ENCODE results near the gene ITGA5.

Gene ITGA5

DNA sequence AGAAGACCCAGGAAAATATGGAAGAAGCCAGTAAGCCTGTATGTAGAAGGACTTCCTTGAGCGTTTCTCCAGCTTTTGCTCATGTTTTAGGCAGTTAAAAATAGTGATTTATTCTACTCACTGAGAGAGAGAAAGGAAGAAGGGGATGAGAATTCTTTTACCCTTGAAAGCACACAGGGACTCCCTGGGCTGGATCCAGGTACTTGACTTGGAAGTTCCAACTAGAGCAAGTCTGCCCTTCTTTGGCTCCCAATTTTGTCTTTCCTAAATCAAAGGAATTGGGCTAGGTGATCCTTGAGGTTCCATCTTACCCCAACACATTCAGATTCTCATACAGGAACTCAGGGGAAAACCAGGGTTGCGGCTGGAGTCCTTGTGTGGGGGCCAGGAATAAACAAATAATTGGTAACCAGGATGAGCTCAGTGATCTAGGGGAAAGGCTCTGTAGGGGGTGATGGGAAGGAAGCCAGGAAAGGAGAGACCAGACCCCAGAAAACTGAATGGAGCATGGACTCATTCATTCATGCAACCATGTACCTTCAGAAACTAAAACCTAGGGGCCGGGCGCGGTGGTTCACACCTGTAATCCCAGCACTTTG is 11.5 kb upstream of the ITGA5 start:
- FAIRE-seq: no peak

DNA sequence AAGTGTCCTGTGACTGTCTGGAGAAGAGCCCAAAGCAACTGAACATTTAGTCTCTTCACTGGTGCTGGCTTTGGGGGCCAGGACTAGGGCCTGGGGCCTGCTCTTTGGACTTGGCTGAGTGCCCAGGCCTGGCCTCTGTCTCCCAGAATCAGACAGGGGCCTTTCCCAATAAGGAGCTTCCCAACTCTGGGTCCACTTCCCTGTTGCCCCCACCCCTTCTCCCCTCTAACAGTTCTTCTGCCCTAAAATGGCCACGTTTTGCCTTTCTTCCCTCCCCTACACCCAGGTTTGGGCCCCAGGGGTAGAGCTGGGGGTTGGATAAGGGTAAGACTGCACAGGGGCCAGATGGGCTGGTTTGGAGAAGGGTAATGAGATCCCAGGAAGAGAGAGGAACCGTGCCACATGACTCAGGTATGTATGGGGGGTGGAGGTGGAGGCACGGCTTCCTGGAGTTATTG is 10.0 kb upstream of the ITGA5 start:
- no peak for FAIRE-seq

DNA sequence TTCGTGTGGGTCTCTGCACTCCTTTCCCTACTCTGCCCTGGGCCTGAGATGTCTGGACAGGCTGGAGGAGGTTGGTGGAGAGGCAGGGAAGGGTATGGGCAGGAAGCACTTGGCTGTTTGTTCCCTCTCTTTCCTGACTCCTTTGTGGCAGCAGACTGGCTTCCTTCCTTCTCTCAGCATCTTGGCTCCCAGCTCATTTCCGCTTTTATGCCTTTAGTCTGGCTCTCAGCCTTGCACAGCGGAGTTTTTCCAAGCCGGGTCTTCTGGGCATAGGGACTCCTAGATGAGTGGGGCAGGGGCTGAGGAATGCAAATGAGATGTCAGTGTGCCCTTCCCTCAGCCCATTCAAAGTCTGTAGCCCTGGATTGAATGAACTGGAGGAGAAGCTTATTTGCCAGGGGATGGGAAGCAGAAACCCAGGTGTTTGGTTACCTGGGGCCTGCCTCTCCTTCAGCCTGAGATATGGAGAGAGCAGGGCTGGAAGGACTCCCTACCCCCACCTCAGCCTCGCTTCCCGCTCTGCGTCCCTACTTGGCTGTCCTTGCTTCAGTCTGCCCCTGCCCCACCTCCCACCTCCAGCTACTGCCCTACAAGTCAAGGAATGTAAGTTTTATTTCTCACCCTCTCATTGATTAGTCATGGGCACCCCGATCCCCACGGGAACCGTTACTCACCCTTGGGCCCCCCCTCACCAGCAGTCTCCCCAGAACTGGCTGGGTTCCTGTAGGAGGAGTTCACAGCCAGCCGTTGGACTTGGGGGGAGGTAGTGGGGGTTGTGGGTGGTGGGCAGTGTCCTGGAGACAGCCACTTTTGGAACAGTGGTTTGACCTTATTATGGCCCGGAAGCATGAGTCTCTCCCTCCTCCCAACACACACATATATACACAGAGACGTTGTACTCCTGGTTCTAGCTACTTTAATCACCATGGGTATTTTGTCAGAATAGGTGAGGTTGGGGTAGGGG is 9.3 kb upstream of the ITGA5 start:
- FAIRE-seq: no peak

DNA sequence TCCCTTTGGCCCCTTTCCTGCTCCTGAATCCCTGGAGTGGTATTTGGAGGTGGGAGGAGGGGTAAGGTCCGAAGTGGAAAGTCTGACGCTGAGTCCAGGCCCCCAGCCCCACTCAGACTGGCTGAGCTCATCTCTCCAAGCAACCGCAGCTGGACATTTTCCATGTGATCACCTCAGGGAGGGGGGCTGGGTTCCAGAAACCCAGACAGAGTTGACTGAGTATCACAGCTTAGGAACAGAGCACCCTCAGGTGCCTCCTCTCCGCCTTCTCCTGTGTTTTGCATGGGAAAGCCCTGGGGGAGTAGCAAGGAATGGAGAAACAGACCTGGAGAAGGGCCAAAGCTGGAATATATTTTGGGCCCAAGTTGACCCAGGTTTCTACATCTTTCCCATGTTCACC is 8.0 kb upstream of the ITGA5 start:
- no peak for FAIRE-seq

DNA sequence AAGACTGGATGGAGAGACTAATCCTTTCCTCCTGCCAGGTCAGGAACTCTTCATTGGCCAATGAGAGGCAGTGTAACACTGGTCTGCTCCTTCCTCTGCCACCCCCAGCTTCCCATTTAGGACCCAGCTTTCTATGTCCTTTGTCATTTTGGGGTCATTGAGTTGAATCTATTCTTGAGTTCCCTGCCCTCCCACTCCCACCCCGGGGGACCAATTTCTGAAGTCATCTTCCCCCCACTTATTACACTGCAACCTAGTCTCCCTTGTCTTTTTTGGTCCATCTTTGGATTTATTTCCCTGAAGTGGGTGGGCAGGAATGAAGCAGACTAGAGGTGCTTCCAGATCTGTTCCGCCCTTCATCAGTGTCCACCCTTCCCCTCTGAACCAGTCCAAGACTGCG is 7.6 kb upstream of the ITGA5 start:
- FAIRE-seq: no peak

DNA sequence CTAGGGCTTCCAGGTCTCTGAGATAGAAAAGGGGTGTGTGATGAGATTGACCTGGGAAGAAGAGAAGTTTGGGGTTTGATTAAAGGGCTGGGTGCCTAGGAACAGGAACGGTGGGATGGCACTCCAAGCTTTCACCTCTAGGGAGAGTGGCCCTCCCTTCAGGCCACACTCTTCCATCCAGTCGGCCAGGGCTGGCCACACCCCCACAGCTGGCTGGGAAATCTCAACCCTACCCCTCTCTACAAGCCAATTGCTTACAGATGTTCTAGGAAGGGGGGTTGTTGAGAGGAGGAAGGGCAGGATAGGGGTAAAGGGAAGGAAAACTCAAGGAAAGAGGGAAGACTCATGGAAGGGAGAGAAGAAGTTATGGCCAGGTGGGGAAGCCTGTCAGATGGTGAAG is 6.6 kb upstream of the ITGA5 start:
- no peak for FAIRE-seq

DNA sequence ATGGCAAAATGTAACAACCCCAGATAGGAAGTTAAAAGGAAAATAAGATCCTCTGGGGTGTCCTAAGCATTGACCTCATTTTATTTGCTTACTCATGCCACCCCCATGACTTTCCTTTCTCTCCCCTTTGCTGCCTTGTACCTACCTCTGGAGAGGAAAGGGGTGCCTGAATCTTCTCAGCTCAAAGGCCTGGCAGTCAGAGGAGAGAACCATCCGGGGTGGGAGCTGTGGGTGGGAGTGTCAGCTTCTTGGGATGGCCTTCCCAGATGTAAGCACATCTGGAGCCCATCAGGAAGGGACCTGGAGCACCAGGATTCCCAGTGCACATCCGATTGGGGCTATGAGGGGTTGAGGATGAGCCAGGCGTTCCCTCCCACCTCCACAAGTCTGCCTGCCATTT is 5.2 kb upstream of the ITGA5 start:
- FAIRE-seq: no peak

DNA sequence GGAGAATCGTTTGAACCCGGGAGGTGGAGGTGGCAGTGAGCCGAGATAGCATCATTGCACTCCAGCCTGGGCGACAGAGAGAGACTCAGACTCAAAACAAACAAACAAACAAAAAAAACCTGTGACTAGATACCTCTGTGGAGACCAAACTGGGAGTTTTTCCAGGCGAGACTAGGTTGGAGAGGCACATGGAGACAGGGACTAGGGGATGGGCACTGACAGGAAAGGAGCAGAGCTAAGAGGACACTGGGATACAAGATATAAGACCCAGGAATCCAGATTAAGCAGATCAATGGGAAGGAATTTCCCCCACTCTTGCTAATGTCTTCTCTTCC is 4.7 kb upstream of the ITGA5 start:
- no peak for FAIRE-seq

DNA sequence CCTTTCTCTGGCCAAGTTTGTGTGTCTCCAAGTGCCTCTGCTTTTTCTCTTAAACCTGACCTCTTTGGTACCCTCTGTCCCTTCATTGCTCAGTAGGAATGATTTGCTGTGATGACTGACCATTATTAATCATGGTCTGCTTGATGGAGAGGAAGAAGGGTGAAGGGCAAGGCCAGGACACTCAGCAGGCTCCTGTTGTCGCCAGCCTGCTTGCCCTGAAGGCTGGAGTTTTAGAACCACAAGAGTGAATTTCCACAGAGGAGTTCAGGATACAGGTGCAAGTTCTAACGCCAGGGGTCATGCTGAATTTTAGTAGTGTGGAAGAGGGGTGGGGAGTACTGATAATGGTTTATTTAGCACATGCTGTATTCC is 2.8 kb upstream of the ITGA5 start:
- FAIRE-seq: no peak

DNA sequence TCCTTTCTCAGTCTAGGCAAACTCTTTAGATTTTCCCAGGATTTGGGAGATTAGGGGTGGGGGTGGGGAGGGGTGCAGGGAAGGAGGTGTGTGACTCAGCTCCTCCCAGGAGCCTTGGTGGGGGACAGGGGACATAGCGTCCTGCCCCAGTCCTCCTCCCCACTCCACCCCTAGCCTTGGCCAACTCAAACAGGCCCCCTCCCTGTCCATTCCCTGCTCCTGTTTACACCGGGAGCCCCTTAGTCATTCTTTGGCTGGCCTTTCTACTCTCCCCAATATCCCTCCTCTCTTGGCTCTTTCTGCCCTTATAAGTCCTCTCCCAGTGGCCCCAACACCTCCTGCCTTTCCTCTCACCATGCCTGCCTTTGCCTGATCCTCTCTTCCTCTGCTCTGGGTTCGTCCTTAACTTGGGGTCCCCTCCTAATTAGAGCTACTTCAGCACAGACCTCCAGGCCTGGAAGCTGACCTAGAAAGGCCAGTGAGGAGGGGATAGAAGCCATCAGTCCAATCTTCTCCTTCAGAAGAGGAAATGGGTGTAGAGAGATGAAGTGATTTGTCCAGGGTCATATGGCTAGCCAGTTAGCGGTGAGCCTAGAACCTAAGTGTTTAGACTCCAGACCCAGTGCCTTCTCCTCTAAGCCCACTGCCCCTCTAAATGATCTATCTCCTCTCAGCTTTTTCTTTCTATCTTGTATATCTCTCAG is 2.3 kb upstream of the ITGA5 start:
- no peak for FAIRE-seq

DNA sequence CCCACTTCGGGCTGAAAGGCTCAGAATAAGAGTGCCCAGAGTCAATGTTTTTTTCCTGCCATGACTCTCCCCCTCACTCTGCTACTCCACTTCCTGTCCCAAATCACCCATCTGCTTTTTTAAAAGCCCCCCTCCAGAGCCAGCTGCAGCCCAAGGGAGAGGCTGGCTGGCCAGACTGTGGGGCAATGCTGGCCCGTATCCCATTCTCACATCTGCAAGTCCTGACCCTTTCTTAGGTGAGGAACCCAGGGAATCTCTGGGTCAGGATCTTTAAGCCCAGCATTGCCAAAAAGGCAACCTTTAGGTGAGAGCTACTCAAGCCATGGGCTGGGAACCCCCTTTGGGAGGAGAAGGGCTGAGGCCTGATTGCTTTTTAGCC is 1.7 kb upstream of the ITGA5 start:
- FAIRE-seq: no peak

DNA sequence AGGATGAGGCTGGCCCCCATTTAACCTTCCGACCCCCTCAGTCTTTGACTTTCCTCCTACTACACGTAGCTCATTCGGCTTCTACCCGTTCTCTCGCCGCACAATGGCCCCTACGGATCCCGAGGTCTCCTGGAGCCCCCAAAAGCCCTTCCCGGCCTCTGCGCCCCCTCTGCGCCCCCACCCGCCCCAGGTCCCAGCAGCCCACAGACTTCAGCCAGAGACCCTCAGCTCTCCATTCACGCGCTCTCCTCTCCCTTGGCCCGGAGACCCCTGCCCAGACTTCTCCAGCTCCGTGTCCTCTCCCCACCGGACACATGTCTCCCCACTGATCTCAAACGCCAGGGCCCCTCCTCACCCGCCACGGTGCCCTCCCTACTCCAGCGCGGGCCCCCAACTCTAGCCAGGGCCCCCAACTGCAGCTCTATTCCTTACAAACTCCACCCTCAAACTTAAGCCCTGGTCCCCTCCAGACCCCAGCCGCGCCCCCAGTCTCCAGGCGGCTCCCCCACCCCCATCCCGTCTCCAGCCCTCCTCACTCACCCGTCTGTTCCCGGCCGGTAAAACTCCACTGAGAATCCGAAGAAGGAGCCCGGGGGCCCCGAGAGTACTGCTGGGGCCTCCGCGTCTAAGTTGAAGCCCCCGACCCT is 502 bp downstream of the ITGA5 start:
- no peak for FAIRE-seq

DNA sequence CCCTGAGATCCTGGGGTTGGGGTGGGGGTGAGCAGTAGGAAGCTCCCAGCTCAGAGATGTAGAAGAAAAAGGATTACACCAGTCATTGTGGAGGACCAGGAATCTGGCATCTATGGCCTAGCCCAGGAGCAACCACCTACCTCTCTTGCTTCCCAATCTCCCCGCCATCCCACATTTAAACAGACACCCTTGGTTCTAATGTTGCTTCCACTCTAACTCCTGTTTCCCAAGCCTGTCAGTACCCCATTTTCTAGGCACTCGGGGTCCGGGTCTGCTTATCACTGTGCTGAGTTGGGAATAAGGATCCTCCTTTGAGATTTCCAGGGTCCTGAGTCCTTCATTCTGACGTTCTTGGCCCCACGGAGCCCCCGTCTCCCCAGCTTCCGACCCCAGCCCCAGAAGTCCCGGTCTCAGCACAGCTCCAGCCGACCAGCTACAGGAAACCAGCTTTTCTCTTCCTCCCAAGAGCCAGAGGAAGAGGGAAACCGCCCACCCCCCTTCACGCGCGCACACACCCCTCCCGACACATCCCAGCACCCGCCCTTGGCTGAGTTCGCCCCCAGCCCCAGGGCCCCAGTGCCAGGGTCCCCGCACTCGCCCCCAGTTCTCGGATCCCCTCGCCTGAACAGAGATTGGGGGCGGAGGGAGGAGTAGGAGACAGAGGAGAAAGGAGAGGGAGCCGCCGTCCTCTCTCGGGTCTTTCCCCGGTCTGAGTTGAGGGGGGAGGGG is 1.2 kb downstream of the ITGA5 start:
- FAIRE-seq: no peak

DNA sequence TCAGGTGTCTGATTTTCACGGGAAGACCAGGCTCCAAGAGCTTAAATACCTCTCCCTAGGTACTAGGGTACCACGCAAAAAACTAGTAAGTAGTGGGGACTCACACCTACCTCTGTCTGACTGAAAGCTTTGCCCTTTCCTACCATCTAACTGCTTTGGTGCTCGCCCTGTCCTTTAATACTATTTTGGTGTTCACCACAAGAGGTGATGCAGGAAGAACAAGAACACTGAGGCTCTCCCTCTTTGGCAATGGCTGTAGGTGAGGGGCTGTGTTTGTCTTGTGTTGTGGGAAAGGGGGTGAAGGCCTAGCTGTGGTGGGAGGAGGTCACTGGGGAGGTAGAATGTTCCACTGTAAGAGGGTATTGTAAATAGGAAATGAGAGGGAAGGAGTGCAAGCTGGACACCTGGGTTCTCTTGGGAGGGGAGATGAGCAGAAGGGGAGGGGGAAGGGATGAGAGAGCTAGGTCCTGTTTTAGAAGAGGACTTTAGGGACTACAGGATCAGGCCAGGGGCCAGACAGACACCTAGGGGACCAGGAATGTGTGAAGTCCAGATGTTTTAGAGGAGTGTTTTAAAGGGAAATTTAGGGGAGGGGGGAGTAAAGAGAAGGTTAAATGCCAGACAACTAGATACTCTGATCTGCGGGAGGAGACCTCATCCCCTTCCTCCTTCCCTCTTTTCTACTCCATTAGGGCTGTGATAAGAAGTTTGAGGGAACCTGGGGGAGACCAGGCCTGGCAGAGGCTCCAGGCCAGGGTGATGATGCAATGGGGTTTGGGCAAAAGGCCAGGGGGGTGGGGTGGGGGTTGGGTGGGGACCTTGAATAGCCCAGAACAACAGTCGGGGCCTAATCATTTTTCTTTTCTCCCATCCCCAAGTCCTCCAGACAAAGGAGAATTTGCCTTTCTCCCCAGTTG is 2.1 kb downstream of the ITGA5 start:
- FAIRE-seq: no peak

DNA sequence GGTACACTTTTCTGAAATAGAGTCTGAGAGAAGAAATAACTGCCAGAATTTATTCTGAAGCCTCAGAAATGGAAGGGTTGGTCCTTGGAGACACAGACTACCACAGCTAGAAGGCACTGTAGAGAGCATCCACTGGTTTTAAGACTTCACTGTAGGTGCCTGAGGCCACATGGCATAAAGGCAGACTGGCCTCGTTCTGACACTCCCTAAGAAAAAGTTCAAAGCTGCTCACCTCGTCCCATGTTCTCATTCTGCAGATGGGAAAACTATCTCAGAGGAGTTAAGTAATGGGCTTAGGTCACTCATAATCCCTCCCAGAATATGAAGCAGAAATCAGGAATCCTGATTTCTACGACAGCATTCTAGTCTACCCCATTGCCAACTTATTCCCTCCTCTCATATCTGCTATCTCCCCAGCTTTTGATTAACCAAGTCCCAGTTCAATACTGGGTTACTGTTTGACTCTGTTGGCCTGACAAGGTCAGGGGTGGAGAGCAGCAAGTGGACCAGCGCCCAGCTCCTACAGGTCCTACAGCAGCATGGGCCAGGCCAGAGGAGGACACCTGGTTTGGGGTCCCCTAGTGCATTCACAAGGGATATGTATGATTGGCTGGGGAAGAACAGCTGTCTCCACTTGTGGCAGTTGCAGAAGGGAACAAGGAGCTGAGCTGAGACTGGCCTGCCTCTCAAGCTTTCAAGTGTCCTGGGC is 3.7 kb downstream of the ITGA5 start:
- no peak for FAIRE-seq

DNA sequence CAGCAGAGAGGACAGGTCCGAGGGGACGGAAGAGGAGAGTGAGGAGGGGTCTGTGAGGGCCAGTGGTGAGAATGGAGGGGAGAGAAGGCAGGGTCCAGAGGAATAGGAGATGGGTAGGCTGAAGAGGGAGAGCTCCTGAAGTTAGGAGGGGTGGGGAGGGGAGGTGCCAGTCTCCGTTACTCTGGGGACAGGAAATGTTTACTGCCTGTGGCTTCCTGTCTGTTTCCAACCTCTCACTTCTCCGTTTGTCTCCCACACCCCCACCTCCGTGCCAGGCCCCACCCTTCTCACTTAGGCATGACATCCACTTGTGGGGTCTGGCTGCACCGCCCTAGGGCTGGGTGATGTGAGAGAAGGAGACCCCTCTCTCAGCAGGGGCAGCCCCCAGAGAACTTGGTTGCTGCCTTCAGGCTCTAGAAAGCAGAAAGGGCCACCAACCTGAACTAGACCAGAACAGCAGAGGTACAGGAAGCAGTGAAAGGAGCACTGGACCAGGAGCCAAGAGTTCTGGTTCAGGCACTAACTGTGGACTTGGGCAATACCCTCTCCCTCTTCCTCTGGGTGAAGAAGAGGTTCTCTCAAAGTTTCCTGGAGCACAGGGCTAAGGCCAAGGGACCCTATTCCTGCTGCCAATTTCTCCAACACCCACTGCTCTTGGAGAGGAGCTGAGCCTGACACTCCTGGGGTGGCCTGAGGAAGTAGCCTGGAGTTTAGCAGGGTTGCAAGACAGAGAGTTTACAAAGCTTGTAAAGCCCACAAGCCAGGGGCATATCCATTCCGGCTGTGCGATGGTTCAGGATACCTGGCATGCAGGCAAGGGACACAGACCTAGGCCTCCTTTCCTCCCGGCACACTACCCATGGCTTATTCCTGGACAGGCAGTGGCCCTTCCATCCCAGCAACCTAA is 5.5 kb downstream of the ITGA5 start:
- FAIRE-seq: no peak

DNA sequence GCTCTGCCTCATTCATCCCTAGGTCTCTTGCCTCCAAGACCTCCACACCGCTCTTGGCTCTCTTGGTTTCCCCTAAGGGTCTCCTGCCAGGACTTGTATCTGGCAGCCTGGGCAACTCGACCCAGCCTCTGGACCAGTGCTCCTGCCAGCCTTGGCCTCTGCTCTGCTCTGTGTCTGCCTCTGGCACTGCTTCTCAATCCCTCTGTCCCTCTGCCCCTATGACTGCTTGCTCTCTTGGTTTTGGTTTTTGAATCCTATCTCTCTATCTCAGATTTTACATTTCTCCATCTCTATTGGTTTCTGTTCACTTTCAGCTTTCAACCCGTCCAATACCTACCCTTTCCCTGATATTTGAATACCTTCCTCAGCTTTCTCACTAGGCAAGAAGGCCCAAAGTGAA is 6.3 kb downstream of the ITGA5 start:
- FAIRE-seq: no peak

DNA sequence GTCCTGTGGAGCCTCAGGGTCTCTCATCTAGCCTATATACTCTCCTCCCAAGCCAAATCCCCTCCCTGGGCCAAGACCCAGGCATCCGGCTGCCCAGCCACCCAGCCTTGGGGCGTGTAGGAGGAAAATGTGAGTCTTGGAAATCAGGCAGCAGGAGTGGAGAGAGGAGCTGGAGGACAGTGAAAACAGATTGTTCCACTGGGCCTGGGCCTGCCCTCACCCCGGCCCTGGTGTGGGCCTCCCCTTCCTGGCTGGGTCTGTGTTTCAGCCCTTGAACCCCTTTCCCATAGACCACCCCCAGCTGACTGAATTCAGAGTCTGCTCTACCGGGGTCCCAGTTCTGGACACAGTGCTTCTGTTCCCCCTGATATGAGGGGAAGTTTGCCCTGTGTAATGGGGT is 6.7 kb downstream of the ITGA5 start:
- no peak for FAIRE-seq

DNA sequence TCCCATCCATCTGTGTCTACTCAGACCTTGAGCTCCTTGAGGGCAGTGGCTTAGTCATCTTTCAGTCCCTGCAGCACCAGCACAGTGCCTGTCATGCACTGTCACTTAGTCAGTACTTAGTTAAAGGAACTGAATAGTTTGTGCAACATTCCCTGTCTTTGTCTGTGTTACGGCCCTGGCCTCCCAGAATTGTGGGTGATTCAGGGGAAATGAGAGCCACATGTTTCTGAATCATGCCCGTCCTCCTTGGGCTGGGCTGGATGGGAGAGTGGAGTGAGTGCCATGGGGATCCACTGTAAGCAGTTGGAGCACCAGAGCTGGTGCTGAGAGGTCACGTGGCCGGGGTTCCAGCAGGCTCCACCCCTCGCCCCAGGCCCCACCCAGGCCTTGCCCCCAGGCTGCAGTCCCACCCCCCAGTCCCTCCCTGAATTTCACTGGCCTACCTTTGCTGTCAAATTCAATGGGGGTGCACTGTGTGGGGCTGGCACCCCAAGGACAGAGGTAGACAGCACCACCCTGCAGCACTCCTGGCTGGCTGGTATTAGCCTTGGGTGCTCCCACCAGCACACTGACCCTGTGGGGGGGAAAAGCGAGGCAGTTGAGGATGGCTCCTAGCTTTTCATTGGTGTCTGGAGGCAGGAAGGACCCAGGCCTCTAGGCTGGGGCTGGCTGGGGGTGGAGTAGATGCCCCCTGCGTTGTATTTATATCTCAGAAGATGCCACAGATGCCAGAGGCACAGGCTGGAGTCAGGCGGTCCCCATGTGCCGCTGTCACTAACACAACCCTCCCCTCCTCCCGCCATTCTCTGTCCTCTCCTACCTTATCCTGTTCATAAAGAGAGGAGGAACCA is 7.5 kb downstream of the ITGA5 start:
- FAIRE-seq: no peak
